Measurements from ENCODE around the gene CYB5R2. TPM values are rescaled to one million over a fixed set of nuclear protein-coding genes. Genes with fewer than 3 reads are reported as not detected.

The CYB5R2 gene
- polyA plus RNA-seq, 1 donor (not counting 4 experiments of a cell fraction or from before 2014, with no cell fraction given) = 24.7 TPM

- Histone ChIP-seq H3K9ac (ENCODE audit: control insufficient read depth, extremely low read depth, insufficient read depth, low read length) (no peak overlapping the region), H3K9me1 (ENCODE audit: control insufficient read depth, extremely low read depth, insufficient read depth, low read length) (no peaks in the 10 kb centered on the region), H3K4me1 (ENCODE audit: control insufficient read depth, extremely low read depth, insufficient read depth, low read length) (no peaks in the 10 kb centered on the region), H3K4me3 (ENCODE audit: control insufficient read depth in 2 of 3, extremely low read depth in 1 of 3, insufficient read depth in 2 of 3, low read depth in 1 of 3, low read length in 3 of 3) (no peak overlapping the region), H3K9me3 (ENCODE audit: control insufficient read depth, low read depth, low read length) (no peaks in the 10 kb centered on the region), H3K27ac (ENCODE audit: control insufficient read depth, insufficient read depth, low read length) (no peak overlapping the region), H3K79me2 (ENCODE audit: control insufficient read depth, insufficient read depth, low read length) (no peaks in the 10 kb centered on the region), H2AFZ (ENCODE audit: control insufficient read depth, low read length) (no peak overlapping the region), H3K36me3 (ENCODE audit: control insufficient read depth in 2 of 2, extremely low read depth in 1 of 2, insufficient read depth in 2 of 2, low read length in 2 of 2) (peaks cover 0 to 11% of the 10 kb centered on the region in 2 experiments), H3K27me3 (ENCODE audit: control insufficient read depth, extremely low read depth, insufficient read depth, low read length) (no peaks in the 10 kb centered on the region), H4K20me1 (ENCODE audit: control insufficient read depth, extremely low read depth, insufficient read depth, low read length) (no peaks in the 10 kb centered on the region), H3K4me2 (ENCODE audit: control insufficient read depth, extremely low read depth, insufficient read depth, low read depth, low read length) (no peak overlapping the region)
- DNase-seq (ENCODE audit: low read depth, low spot score) (no peak), FAIRE-seq (no peak)
- dilution Hi-C loops (cut with MboI; ENCODE audit: extremely low pct_ligation_motif_present, low sequenced_read_pairs) = no loop called here
- TF ChIP-seq EZH2 (IDR thresholded peaks at IDR 0.05; ENCODE audit: low read length) = no peak
- TF ChIP-seq CTCF (optimal IDR thresholded peaks at IDR 0.05 in 1 of 3, IDR thresholded peaks at IDR 0.05 in 1 of 3, conservative IDR thresholded peaks at IDR 0.05 in 1 of 3; ENCODE audit: extremely low read depth in 1 of 3, insufficient read depth in 2 of 3, low read length in 3 of 3) = no peak
Measured at GRCh38 chr11:7654195-7654705, 19.1 kb downstream of the CYB5R2 start.

- FAIRE-seq (no peak), DNase-seq (ENCODE audit: low read depth, low spot score) (no peak)
- Histone ChIP-seq H3K4me2 (ENCODE audit: control insufficient read depth, extremely low read depth, insufficient read depth, low read depth, low read length) (no peak overlapping the region), H3K4me3 (ENCODE audit: control insufficient read depth in 2 of 3, extremely low read depth in 1 of 3, insufficient read depth in 2 of 3, low read depth in 1 of 3, low read length in 3 of 3) (no peak overlapping the region), H3K27ac (ENCODE audit: control insufficient read depth, insufficient read depth, low read length) (no peak overlapping the region), H3K9ac (ENCODE audit: control insufficient read depth, extremely low read depth, insufficient read depth, low read length) (no peak overlapping the region), H3K4me1 (ENCODE audit: control insufficient read depth, extremely low read depth, insufficient read depth, low read length) (no peaks in the 10 kb centered on the region), H3K79me2 (ENCODE audit: control insufficient read depth, insufficient read depth, low read length) (no peaks in the 10 kb centered on the region), H2AFZ (ENCODE audit: control insufficient read depth, low read length) (no peak overlapping the region), H4K20me1 (ENCODE audit: control insufficient read depth, extremely low read depth, insufficient read depth, low read length) (no peaks in the 10 kb centered on the region), H3K9me1 (ENCODE audit: control insufficient read depth, extremely low read depth, insufficient read depth, low read length) (no peaks in the 10 kb centered on the region), H3K36me3 (ENCODE audit: control insufficient read depth in 2 of 2, extremely low read depth in 1 of 2, insufficient read depth in 2 of 2, low read length in 2 of 2) (peaks cover 0 to 11% of the 10 kb centered on the region in 2 experiments), H3K27me3 (ENCODE audit: control insufficient read depth, extremely low read depth, insufficient read depth, low read length) (no peaks in the 10 kb centered on the region), H3K9me3 (ENCODE audit: control insufficient read depth, low read depth, low read length) (no peaks in the 10 kb centered on the region)
- dilution Hi-C loops (cut with MboI; ENCODE audit: extremely low pct_ligation_motif_present, low sequenced_read_pairs) = no loop called here
- TF ChIP-seq EZH2 (IDR thresholded peaks at IDR 0.05; ENCODE audit: low read length) = no peak
- no peak for TF ChIP-seq CTCF (optimal IDR thresholded peaks at IDR 0.05 in 1 of 3, IDR thresholded peaks at IDR 0.05 in 1 of 3, conservative IDR thresholded peaks at IDR 0.05 in 1 of 3; ENCODE audit: extremely low read depth in 1 of 3, insufficient read depth in 2 of 3, low read length in 3 of 3)
Measured at GRCh38 chr11:7651700-7652099, 21.6 kb downstream of the CYB5R2 start.
